Measurements from ENCODE around the gene ARGLU1.

ARGLU1 gene

GRCh38 chr13:106581225-106581624, 13.3 kb upstream of the ARGLU1 start:
- DNase-seq, result no peak

DNA sequence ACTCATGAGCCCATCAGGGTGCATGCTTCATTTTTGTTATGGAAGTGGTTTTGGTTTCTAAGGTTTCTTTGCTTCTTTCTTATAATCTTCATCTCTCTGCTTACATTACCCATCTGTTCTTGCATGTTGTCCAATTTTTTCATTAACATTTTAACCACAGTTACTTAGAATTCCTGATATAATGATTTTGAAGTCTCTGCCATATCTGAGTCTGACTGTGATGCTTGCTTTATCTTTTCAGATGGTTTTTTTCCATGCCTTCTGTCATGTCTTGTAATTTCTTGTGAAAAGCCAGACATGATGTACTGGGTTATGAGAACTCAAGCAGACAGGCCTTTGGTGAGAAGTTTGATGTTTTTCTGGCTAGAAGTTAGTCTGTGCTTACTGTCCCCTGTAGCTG, 8.0 kb upstream of the ARGLU1 start:
- DNase-seq, result no peak

GRCh38 chr13:106573868-106574267, 5.9 kb upstream of the ARGLU1 start:
- no peak for DNase-seq

DNA sequence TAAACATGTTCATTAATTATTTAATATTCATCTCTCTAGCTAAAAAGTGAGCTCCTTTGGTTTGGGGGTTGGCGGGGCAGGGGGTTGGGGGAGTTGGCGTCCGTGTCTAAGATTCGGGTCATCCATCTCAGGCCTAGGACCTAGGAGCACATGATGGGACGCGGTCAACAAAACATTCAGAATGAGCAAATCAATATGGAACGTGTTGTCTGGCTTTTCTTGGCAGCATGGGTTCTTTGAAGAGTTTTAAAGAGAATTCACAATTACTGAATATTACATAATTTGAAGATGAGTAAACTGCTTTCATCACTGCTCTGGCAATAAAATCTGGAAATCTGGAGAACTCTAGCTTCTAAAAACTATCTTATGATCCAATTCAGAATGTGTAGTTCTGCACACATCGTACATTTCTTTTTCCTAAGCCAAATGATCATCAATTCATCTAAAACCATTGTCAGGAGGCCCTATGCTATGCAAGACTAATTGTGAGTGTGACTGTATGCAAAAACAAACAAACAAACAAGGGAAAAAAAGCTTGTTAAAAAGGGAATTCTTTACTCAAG, 5.4 kb upstream of the ARGLU1 start:
- DNase-seq, result no peak

DNA sequence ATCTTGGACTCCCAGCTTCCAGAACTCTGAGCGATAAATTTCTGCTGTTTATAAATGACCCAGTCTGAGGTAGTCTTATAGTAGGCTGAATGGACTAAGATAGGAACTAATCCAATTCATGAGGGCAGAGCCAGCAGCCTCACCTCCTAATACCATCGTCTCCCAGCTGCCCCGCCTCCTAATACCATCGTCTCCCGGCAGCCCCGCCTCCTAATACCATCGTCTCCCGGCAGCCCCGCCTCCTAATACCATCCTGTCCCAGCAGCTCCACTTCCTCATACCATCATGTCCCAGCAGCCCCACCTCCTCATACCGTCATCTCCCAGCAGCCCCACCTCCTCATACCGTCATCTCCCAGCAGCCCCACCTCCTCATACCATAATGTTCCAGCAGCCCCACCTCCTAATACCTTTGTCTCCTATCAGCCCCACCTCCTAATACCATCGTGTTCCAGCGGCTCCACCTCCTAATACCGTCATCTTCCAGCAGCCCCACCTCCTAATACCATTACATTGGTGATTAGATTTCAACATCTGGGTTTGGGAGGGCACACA, 2.4 kb upstream of the ARGLU1 start:
- DNase-seq, result peak; percentile 93

DNA sequence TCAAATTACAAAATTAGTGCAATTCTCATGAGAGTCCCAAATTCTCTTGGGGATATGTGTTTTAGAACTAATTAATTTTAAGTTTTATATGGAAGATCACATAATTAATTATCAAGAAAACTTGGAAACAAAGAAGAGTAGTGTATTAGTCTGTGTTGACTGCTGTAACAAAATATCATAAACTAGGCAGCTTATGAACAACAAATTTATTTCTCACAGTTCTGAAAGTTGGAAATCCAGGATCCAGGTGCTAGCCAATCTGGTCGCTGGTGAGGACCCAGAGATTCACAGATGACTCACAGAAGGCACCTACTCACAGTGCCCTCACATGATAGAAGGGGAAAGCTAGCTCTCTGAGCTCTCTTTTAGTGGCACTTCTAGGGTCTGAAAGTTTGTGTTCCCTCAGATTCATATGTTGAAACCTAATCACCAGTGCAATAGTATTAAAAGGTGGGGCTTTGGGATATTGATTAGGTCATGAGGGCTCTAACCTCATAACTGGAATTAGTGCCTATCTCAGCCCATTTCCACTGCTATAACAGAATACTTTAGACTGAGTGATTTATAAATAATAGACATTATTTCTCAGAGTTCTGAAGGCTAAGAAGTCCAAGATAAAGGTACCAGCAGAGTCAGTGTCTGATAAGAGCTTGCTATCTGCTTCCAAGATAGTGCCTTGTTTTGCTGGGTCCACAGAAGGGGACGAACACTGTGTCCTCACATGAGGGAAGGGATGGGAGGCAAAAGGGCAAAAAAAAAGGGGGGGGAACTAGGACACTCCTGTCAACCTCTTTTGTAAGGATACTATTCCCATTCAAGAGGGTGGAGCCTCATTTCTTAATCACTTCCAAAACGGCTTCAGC, 1.5 kb upstream of the ARGLU1 start:
- no peak for DNase-seq

DNA sequence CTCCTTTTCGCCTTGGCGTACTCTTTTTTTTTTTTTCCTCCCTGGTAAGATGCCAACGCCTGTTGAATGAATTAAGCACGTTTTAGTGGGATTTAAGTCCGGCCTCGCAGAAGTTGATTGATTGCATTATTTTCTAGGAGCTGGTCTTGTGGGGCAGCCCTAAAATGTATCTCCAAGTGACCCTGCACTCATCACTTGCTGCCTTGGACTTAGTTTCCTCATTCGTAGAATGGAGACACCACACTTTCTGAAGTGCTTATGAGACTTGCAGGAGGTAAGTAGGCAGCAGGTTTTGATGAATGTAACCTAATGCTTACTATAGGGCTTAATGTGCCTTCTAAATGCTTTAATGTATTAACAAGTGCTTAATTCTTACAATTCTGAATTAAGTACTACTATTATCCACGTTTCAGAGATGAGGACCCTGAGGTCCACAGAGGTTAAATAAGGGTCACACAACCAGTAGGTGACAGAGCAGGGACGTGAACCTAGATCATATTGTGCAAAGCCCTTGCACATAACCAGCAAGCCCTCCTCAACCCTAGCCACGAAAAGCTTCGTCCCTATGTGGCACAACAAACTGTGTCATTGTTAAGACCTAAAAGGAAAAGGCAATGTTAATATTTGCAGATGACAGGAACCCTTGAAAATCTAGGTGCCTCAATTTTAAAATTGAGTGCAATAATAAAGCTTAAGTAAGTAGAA, 514 bp upstream of the ARGLU1 start:
- DNase-seq, result no peak

DNA sequence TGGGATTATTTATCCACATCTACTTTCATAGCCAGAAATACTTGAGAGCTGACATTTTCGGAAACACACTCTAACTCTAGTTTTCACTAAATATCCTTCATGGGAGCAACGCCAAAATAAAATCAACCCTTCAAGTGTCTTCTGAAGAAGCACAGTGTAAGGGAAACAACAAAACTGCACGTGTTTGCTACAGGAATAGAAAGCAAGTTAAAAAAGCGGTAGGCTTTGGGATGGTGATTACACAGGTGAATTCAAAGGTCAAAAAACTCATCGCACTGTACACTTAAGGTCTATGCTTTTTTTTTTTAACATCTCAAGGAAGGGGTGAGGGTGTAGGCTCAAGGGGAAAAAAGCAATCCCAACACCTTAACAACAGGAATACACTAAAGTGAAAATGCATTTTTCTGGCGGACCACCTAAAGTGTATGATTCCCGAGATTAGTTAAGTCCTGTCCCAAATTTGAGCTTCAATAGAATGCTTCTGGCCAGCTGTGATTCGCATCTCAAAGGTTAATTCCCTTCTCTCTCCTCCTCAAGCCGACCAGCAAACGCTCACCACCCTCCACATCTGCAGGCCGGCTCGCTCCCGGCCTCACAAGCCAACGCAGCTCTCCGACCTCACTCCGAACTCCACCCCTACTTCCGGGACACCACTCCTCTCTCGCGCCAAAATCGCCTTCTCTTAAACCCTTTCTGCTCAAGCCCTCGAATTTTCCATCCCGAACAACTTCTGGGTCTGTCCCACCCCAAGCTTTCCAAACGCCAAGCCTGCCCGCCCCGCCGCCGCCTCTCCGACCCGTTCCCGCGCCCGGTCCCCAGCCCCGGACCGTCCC, 1.1 kb downstream of the ARGLU1 start:
- DNase-seq, result peak; percentile 28

DNA sequence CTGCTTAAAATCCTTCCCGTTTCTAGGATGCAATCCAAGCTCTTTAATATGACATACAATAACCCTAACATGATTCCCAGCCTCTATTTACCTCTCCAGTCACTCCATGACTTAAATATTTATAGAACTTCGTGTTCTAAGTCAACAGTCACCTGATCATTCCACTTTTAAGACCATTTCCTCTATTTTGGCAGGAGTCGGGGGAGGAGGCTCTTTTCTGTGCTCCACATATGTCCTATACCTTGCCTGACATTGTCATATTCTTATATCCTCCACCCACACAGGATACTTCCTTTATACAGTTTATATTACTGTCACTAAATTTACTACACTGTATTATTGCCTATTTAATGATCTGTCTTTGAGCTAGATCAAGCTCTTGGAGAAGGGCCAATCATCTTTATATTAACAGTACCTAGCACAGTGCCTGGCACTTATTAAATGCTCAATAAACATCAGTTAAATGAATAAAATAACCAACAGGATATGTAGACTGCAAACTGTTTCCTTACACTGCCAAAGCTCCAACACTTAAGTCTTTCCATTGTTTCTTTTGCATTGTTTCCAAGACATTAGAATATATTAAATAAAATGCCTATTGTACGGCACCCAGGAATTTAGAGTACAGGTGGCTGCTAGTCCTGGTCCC, 2.7 kb downstream of the ARGLU1 start:
- no peak for DNase-seq

DNA sequence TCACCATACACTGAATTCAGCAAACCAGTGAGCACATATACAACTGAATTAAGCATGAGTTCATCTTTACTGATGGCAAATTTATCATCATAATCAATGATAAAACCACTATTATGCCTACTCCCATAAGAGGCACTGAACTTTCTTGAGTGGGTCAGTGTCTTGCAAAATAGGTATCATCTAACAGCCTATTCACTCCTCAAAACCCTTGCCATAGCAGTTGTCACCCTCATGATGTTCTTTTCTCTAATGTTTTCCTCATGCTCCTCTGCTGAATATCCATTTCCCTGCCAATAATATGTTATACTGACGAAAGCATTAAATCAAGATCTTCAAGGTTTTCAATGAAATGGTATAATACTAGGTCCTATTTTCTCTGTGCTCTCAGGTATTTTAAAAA, 5.6 kb downstream of the ARGLU1 start:
- DNase-seq, result no peak

GRCh38 chr13:106561551-106562170, 6.3 kb downstream of the ARGLU1 start:
- DNase-seq, result no peak

DNA sequence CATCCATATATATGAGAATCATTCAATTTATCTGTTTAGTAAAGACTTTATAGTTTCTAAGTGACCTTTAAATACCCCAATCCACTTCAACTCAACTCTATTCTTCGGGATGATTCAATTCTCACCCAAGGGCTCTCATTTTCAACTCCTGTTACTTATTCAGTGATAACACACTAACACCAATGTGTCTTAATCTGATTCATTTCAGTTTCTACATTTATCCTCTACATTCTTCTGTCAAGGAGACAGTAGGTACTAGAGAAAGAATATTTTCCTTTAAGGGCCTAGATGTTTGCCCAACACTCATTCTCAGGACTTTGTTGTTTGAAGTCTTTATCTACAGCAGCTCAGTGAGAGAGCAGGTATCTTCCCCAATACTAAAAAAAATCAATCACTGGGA, 7.1 kb downstream of the ARGLU1 start:
- DNase-seq, result no peak

GRCh38 chr13:106558527-106558926, 9.4 kb downstream of the ARGLU1 start:
- DNase-seq, result no peak

- no peak for DNase-seq
These were observed 12.2 kb downstream of the ARGLU1 start for GRCh38 chr13:106555631-106556328.

DNA sequence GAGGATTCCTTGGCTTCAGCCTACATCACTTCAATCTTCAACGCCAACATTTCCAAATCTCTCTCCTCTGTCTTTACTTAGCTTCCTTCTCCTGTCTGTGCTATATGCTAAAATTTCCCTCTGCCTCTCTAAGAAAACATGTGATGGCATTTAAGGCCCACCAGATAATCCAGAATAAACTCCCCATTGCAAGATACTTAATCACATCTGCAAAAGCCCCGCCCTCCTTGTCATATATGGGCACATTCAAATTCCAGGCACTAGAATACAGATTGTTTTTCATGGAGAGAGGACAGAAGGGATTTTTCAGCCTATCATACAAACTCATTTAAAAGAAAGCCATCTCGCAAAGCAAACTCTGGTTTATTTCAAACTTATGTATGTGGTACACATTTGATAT, 16.2 kb downstream of the ARGLU1 start:
- DNase-seq, result no peak

GRCh38 chr13:106551350-106551749, 16.6 kb downstream of the ARGLU1 start:
- no peak for DNase-seq

DNA sequence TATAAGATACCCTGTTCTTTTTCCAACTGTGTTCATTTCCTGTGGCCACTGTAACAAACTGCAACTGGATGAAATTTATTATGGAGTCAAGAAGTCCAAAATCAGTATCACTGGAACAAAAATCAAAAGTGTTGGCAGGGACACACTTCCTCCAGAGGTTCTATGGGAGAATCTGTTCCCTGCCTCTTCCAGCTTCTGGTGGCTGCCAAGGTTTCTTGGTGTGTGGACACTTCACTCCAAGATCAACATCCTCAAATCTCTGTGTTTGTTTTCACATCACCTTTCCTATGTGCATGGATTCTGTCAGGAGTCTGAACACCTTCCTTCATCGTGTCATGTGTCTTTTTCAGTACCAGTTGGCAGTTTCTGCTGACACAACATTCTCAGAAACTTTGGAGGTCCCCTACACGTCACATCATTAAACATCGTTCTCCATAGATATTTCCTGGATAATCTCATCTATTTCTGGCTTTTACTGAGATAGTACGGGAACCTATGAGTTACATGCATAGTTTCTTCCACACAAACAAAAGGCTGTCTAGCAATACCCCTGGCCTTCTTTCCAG, 17.3 kb downstream of the ARGLU1 start:
- no peak for DNase-seq

DNA sequence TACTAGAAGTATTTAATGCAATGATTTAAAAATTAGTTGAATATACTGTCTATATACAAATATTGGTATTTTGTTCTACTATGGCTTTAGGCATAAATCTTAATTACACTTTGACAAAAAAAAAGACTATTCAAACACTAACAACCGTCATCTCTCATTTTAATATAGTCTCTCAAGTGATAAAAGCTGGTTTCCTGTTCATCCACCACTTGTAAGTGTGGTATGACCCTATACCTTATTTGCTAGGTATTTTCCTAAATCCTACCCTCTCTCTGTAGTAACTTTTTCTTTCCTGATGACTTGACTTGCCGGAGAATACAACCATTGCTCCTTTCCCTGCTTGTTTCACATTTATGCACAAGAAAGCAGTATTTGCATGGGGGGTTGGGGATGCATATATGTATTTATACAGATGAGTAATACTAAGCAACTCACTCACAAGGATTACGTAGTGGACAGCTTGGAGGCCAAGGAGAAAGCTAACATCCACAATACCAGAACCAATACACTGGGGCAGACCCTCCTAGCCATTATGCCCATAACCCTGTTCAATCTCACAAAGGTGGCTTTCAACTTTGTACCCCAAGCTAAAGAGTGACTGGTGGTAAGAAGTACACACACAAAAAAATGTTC, 19.8 kb downstream of the ARGLU1 start:
- no peak for DNase-seq

DNA sequence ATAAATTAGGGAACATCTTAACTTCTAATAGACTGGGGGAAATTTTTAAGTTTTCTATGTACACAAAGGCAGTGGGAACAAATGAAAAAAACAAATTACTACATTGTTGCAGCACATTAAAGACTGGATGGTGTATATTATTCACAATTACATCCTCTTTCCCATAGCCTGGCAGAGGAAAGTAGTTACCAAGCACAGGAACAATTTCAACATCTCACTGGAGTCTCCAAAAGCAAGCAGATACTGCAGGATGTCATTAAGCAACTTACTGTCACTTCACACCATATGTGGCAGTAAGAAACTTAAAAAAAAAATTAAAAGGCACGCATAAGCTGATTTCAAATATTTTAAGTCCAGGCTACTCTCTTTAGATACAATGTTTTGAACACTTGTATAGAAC, 26.1 kb downstream of the ARGLU1 start:
- DNase-seq, result no peak

- no peak for DNase-seq
These were observed 27.3 kb downstream of the ARGLU1 start for GRCh38 chr13:106540613-106541012.

All from CD4-positive, alpha-beta T cell treated with Interferon gamma for 1 hour (primary cell).